OCI-LY3 (cell line): Measurements from ENCODE around the gene CHST11.

Experiments
- EZH2phosphoT487 ChIP-seq: fragments of 200-600 bp; shearing (Covaris generic); IDR thresholded peaks from 2 replicates; pipeline ENCODE4 v1.6.1; 2018; ENCODE audit warnings: antibody characterized with exemption, mixed run types, low read depth
- TF ChIP-seq, protein P1 (sequence below): fragments of 200-600, 300-600 bp; sonication (generic); IDR thresholded peaks from 2 replicates; pipeline ENCODE4 v1.5.1; 2014; ENCODE audit warnings: antibody characterized with exemption, low read length, low read depth

DNA sequence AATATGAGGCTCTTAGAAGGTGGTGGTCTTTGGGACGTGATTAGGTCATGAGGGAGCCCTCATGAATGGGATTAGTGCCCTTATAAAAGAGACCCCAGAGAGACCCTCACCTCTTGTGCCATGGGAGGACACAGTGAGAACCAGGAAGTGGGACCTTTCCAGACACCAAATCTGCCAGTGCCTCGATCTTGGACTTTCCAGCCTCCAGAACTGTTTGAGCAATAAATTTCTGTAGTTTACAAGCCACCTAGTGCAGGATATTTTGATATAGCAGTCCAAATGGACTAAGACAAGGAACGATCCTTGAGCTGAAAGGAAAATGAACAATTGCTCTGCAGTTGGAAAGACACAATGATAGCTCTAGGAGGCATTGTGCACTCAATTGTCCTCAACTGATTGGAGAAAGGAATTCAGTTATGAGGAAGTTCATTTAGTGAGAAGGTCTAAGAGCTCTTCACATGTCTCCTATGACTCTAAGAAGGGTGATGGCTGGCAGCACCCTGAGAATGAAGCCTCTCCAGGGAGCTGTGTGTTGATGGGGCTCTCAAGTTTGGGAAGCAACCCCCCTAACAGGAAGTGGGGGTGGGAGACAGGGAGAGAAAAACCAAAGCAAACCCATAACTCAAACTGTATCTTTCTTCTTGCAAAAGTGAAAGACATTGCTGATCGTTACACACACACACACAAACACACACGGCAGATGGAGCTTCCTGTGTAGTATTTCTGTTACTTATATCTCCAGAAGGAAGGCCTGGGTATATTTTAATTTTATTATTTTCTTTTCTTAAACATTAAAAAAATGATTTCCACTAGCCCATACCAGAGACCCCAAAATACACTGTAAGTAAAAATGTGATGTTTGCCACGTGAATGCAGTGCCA is 21.0 kb downstream of the CHST11 start:
- TF ChIP-seq, protein P1, sequence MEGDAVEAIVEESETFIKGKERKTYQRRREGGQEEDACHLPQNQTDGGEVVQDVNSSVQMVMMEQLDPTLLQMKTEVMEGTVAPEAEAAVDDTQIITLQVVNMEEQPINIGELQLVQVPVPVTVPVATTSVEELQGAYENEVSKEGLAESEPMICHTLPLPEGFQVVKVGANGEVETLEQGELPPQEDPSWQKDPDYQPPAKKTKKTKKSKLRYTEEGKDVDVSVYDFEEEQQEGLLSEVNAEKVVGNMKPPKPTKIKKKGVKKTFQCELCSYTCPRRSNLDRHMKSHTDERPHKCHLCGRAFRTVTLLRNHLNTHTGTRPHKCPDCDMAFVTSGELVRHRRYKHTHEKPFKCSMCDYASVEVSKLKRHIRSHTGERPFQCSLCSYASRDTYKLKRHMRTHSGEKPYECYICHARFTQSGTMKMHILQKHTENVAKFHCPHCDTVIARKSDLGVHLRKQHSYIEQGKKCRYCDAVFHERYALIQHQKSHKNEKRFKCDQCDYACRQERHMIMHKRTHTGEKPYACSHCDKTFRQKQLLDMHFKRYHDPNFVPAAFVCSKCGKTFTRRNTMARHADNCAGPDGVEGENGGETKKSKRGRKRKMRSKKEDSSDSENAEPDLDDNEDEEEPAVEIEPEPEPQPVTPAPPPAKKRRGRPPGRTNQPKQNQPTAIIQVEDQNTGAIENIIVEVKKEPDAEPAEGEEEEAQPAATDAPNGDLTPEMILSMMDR, result no peak
- TF ChIP-seq EZH2phosphoT487, result no peak
